Endodermal cell (in vitro differentiated cells): ENCODE measurements around the gene GMPR. TPM values are rescaled to one million over a fixed set of nuclear protein-coding genes. Genes with fewer than 3 reads are reported as not detected.

Experiments
- DNase-seq: peaks from one replicate; pipeline ENCODE4 v3.0.0-alpha.2; 2017
- H3K27ac ChIP-seq: 2 replicates; pipeline ENCODE4 v1.5.1; 2013; ENCODE audit warnings: mild to moderate bottlenecking, low read depth, low read length, moderate library complexity
- H3K27me3 ChIP-seq: 2 replicates; pipeline ENCODE4 v1.6.1; 2013; ENCODE audit warnings: mild to moderate bottlenecking, low read length, moderate library complexity; ENCODE audit not compliant: insufficient read depth, control insufficient read depth, poor library complexity, severe bottlenecking
- H3K36me3 ChIP-seq: 2 replicates; pipeline ENCODE4 v1.7.0; 2013; ENCODE audit warnings: mild to moderate bottlenecking, low read length, moderate library complexity; ENCODE audit not compliant: control insufficient read depth, insufficient read depth
- H3K4me1 ChIP-seq: one replicate; pipeline ENCODE4 v1.7.0; 2013; ENCODE audit warnings: low read length; ENCODE audit not compliant: control insufficient read depth, insufficient read depth
- H3K4me3 ChIP-seq: 2 replicates; pipeline ENCODE4 v1.5.1; 2013; ENCODE audit warnings: mild to moderate bottlenecking, low read length, moderate library complexity
- H3K9ac ChIP-seq: 2 replicates; pipeline ENCODE4 v1.6.1; 2013; ENCODE audit warnings: mild to moderate bottlenecking, low read length, moderate library complexity; ENCODE audit not compliant: poor library complexity, severe bottlenecking; ENCODE audit errors: extremely low read depth
- H3K9me3 ChIP-seq: 2 replicates; pipeline ENCODE4 v1.6.1; 2013; ENCODE audit warnings: mild to moderate bottlenecking, low read length, moderate library complexity; ENCODE audit not compliant: control insufficient read depth
- H3K27ac Mint-ChIP-seq: 2 replicates; pipeline ENCODE4 v1.8.0; 2020; ENCODE audit warnings: mixed read lengths
- H3K27me3 Mint-ChIP-seq: 2 replicates; pipeline ENCODE4 v1.8.0; 2021; ENCODE audit warnings: mild to moderate bottlenecking, mixed read lengths; ENCODE audit not compliant: insufficient read depth
- H3K36me3 Mint-ChIP-seq: 2 replicates; pipeline ENCODE4 v1.8.0; 2020; ENCODE audit warnings: low read depth, mixed read lengths
- H3K4me1 Mint-ChIP-seq: 2 replicates; pipeline ENCODE4 v1.8.0; 2020; ENCODE audit warnings: mixed read lengths
- H3K4me3 Mint-ChIP-seq: 2 replicates; pipeline ENCODE4 v1.8.0; 2020; ENCODE audit warnings: mild to moderate bottlenecking, moderate library complexity, mixed read lengths
- H3K9me3 Mint-ChIP-seq: 2 replicates; pipeline ENCODE4 v1.8.0; 2020; ENCODE audit warnings: mild to moderate bottlenecking, mixed read lengths
- CTCF ChIP-seq: fragments of 200-600 bp; sonication (generic); conservative IDR thresholded peaks from 2 replicates; pipeline ENCODE4 v1.5.0; 2021; ENCODE audit warnings: antibody characterized with exemption, mild to moderate bottlenecking
- WGBS, 2 experiments: methylation state at CpG; one replicate each; pipeline versions ENCODE4 v1.1.5 to v1.1.7; 2013; ENCODE audit warnings: missing lambda C conversion rate in 2 of 2, mixed read lengths in 1 of 2; ENCODE audit not compliant: insufficient coverage in 1 of 2, insufficient read length in 1 of 2; 5-methylcytosine and 5-hydroxymethylcytosine counted together
- total RNA-seq, 2 donors: library from RNA; stranded (reverse); fragmentation: NEBNext Ultra II Directional in 1 of 2; extraction: Animal tissue kit (Norgen Biotek cat#: 25700) in 1 of 2; gene quantifications; 2 replicates in 1 of 2; 3 replicates in 1 of 2; pipeline ENCODE4 v1.2.1, GENCODE V29; 2021

GMPR gene
- total RNA-seq, 2 donors from 2014 or later = 4.9 to 20.7 TPM

- no peak overlapping the region for H3K27ac ChIP-seq
- no peaks in the 10 kb centered on the region for H3K27me3 Mint-ChIP-seq
- 91 to 92% methylated on average over 13 to 15 of the region's 15 CpGs for WGBS, 2 experiments
- H3K9me3 Mint-ChIP-seq = peaks cover 5% of the 10 kb centered on the region
- no peak overlapping the region for H3K4me3 ChIP-seq
- no peak for DNase-seq
- no peak overlapping the region for H3K27ac Mint-ChIP-seq
- H3K9ac ChIP-seq = no peak overlapping the region
- peaks cover 23% of the 10 kb centered on the region for H3K36me3 ChIP-seq
- peaks cover 6% of the 10 kb centered on the region for H3K4me1 ChIP-seq
- H3K27me3 ChIP-seq = no peaks in the 10 kb centered on the region
- H3K4me3 Mint-ChIP-seq = no peak overlapping the region
- H3K36me3 Mint-ChIP-seq = peaks cover 3% of the 10 kb centered on the region
- H3K9me3 ChIP-seq = no peaks in the 10 kb centered on the region
- no peak for TF ChIP-seq CTCF
- peaks cover 8% of the 10 kb centered on the region for H3K4me1 Mint-ChIP-seq
Measured at GRCh38 chr6:16295060-16295459, 56.7 kb downstream of the GMPR start.

GRCh38 chr6:16295471-16295870 is 57.1 kb downstream of the GMPR start:
- no peaks in the 10 kb centered on the region for H3K27me3 ChIP-seq
- peaks cover 6% of the 10 kb centered on the region for H3K4me1 ChIP-seq
- H3K9ac ChIP-seq = no peak overlapping the region
- Mint-ChIP-seq H3K4me3 (no peak overlapping the region), H3K4me1 (peaks cover 11% of the 10 kb centered on the region), H3K36me3 (peaks cover 3% of the 10 kb centered on the region), H3K27me3 (no peaks in the 10 kb centered on the region), H3K27ac (no peak overlapping the region), H3K9me3 (peaks cover 7% of the 10 kb centered on the region)
- peaks cover 21% of the 10 kb centered on the region for H3K36me3 ChIP-seq
- H3K27ac ChIP-seq = no peak overlapping the region
- H3K4me3 ChIP-seq = no peak overlapping the region
- 93 to 100% methylated on average over 1 to 5 of the region's 5 CpGs for WGBS, 2 experiments
- DNase-seq = no peak
- no peaks in the 10 kb centered on the region for H3K9me3 ChIP-seq
- no peak for TF ChIP-seq CTCF

- no peak overlapping the region for H3K4me3 ChIP-seq
- H3K36me3 ChIP-seq = peaks cover 20% of the 10 kb centered on the region
- Mint-ChIP-seq H3K9me3 (peaks cover 7% of the 10 kb centered on the region), H3K27me3 (no peaks in the 10 kb centered on the region), H3K4me1 (peaks cover 11% of the 10 kb centered on the region), H3K4me3 (no peak overlapping the region), H3K27ac (no peak overlapping the region), H3K36me3 (peaks cover 3% of the 10 kb centered on the region)
- H3K9ac ChIP-seq = no peak overlapping the region
- H3K27ac ChIP-seq = no peak overlapping the region
- no peaks in the 10 kb centered on the region for H3K27me3 ChIP-seq
- H3K4me1 ChIP-seq = peaks cover 6% of the 10 kb centered on the region
- 93 to 100% methylated on average over 6 to 7 of the region's 7 CpGs for WGBS, 2 experiments
- no peaks in the 10 kb centered on the region for H3K9me3 ChIP-seq
- no peak for DNase-seq
- TF ChIP-seq CTCF = no peak
Measured at GRCh38 chr6:16296061-16296670, 57.8 kb downstream of the GMPR start.
